Measurements from ENCODE around the gene CCDC78.
"Not testable (repeated sequence)": the region's sequence is repeated elsewhere in the genome, so short reads cannot be mapped to it uniquely, and the experiment has no call there.

The CCDC78 gene

DNA sequence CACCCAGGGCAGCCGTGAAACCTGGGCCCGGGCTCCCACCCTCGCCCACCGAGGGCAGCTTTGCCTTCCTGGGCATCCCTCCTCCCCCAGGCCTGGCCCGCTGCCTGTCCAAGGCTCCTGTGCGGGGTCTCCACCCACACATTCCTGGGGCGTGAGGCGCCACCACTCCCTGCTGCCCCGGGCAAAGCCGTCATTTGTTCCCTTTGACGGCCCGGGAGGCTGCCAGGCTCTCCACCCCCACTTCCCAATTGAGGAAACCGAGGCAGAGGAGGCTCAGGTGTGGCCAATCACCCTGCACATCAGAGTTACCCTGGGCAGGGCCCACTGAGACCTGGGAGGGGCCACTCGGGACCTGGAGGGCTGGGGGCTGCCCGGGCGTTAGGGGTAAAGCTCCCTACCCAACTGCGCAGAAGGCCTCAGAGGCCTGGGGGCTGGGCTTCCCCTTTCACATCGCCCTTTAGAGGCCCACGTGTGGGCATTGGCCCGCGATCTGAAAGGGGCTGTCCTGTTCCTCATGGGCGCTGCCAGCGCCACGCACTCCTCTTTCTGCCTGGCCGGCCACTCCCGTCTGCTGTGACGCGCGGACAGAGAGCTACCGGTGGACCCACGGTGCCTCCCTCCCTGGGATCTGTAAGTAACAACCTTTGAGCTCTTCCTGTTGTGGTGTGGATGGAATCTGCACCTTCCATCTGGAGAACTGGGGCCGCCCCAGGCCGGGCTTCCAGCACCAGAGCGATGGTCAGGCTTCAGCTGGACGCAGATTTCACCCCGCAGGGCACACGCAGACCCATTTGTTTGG lies 34.5 kb upstream of the CCDC78 start, which contains the start of gene MSLN:
Gene MSLN, plus strand, starts transcription at position 190 of the 799 bp plus-strand sequence. CDS start 1,947 bp downstream, outside the sequence.
- DNase-seq = no peak

DNA sequence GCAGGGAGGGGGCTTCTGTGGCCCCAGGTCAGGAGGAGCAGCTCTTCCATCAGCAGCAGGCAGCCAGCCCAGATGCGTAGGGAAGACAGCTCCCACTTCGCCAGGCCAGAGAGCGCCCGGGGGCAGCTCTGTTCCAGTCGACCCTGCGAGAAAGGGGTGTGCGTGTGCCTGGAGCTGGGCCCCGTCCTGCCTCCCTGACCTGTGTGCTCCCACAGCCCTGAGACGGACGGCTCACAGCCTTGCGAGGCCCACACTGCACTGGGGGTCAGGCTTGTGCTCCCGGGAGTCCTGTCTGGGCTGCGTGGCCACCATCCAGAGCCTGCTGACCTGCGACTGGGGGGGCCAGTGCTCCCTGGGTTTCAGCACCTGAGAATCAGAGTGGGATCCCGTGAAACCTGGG lies 33.8 kb upstream of the CCDC78 start:
- no peak for DNase-seq

DNA sequence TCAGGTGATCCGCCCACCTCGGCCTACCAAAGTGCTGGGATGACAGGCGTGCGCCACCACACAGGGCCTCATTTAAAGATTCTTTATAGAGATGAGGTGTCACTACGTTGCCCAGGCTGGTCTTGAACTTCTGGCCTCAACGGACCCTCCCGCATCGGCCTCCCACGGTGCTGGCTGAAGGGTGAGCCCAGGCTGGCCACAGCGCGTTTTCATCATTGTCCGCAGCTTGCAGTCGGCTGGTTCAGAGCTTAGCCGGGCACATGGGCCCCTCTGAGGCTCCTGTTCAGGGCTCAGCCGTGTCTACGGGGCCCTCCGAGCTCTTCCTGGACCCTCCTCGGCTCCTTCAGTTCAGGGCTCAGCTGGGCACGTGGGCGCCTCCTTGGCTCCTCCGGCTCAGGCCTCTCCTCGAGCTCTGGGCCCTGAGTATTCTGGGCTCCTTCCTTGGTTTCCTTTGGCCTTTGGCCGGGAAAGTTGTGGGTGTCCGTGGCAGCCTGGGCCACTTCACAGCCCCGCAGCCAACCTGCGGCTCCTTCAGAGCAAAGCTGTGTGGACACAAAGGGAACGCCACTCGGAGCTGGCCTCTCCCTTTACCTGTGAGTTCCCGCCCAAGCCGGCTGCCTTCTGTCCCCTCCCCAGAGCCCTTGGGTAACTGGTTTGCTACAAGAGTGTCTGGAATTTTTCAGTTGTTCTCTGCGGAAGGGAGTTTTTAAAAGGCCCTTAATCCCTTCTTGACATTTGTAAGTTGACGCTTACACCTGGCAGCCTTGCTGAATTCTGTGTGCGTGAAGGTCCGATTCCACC lies 33.1 kb upstream of the CCDC78 start:
- no peak for DNase-seq

DNA sequence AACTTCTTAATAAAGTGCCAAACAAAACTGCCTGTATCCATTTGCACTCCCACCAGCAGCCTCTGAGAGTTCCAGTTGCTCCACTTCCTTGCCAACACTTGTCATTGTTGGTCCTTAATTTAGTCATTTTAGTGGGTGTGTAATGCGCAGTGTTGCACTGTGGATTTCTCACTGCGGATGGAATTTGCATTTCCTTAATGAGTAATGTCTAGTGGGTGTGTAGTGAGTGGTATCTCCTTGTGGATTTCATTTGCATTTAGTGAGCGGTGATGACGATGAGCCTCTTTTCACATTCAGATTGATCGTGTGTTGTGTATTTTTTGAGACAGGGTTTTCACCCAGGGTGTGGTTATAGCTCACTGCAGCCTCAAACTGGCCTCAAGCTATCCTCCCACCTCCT lies 30.2 kb upstream of the CCDC78 start:
- no peak for DNase-seq

DNA sequence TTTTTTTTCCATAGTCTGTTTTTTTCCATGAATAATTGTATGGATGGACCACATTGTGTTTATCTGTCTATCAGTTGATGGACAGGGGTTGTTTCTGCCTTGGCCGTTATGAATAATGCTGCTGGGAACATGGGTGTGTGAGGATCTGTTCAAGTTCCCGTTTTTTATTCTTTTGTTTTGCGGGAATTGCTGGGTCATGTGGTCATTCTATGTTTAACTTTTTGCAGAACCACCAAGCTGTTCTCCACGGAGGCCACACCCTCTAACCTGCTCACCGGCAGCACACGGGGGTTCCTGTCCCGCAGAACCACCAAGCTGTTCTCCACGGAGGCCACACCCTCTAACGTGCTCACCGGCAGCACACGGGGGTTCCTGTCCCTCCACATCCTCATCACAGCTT lies 28.4 kb upstream of the CCDC78 start:
- DNase-seq = no peak

DNA sequence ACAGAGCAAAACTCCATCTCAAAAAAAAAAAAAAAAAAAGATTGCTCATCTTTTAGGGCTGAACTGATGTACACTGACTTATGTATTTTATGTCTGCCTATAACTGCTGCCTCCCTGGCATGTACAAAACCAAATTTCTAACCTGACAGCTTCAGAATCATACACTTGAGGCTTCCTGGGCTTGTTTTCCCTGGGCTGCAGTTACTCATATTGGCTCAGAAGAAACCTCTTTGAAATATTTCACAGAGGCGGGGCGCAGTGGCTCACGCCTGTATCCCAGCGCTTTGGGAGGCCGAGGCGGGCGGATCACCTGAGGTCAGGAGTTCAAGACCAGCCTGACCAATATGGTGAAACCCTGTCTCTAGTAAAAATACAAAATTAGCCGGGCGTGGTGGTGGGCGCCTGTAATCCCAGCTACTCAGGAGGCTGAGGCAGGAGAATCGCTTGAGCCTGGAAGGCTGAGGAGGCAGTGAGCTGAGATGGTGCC lies 27.9 kb upstream of the CCDC78 start:
- not testable (repeated sequence) for DNase-seq

DNA sequence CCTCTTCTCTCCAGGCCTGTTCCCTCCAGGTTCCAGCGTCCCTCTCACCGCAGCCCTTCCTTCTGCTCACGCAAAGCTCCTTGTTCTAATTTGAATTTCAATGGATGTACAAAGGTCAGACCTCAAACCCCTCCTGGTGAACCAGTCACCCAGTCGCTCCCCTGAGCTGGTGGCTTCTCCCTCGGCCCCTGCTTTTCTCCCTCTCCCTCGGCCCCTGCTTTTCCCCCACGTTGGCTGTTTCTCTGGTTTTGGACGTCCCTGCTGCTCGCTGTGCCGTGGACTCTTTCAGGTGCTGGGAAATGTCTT lies 25.7 kb upstream of the CCDC78 start:
- peak in 1 of 2 experiments; percentile 45 for DNase-seq

DNA sequence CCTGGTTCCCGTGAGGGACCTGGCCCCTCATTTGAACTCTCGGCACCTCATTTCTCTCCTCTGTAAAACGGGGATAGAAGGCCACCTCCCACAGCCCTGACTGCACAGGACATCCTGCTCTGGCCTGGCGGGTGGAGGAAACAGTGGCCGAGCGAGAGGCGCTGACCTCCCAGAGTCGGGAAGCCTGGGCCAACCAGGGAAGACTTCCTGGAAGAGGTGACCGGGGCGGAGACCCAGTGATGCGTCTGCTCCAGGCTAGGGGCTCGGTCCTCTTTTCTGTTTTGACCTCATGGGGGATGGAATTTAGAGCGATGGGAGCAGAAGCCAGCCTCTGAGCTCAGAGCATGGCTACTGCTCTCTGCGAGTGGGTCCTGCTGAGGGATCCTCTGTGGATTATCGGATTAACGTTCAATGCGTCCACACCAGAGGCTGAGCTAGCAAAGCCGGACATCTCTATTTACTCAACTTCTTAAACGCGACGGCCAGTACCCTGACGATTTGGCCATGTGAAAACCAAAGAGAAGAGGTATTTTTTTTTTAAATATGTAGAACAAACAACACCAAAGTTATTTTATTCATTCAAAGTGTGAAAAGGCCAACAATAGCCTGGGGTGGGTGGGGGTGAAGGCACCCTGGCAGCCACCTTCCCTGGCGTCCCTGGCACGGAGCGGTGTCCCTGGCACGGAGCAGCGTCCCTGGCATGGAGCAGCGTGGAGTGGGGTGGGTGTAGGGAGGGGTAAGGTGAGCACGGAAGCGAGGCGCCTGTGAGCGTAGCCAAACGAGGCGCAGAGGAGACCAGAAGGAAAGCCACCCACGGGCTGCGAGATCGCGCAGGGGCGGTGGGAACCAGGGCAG lies 25.1 kb upstream of the CCDC78 start:
- DNase-seq = no peak

DNA sequence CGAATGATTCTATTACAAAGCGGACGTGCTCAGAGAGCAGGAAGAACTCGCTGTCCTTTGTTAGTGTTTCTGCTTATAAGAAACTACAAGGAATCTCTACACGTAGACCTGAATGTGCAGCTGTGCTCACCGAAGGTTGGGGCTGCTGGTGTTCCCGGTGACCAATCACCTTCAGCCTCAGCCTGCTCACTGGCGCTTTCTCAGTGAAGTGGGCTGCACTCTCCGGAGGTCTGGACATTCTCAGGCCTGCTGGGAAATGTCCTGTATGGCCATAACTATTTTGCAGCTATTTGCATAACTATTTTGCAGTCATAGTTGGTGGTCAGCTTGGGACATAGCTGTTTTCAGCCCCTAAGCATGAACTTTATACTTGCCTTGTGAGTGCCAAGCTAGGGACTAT lies 24.2 kb upstream of the CCDC78 start:
- no peak for DNase-seq

DNA sequence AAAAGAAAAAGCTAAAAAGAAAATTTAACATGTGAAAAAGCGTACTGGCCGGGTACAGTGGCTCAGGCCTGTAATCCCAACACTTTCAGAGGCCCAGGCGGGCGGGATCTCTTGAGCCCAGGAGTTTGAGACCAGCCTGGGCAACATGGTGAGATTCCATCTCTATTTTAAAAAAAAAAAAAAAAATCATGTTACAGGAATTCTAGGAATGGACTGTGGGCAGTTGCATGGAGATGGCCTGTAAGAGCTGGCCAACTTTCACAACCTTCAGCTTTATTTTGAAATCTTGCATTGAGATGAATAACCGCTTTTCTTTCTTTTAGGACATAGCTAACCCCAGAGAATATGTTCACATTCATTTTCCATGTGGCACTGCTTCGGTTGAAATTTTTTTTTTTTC lies 22.8 kb upstream of the CCDC78 start:
- no peak for DNase-seq

DNA sequence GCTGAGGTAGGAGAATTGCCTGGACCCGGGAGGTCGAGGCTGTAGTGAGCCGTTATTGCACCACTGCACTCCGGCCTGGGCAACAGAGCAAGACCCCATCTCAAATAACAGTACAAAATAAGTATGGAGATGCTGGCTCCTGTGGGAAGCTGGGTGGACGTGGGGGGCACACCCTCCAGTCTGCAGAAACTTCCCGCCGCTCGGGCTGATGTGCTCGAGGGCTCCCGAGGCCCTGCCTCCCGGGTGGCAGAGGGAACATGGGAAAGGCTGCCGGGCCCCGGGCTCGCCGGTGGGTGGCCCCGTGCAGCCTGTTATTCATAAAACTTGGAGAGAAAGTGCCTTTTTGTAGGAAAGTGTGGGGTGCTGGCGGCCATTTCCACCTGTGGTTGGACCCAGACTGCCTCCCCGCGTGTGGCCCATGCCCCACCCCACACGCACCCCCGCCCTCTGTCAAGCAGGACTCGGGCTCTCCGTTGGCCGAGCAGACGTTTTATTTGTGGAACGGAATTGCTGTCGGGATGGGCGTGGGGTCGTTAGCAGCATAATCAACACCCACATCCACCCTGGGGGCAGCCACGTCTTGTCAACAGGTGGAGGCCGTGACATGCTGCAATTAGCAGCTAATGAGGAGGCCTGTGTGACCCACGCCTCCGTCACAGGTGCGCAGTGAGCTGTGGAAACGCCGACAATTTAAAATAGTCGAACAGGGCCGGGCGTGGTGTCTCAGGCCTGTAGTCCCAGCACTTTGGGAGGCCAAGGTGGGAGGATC lies 21.9 kb upstream of the CCDC78 start:
- DNase-seq = no peak

DNA sequence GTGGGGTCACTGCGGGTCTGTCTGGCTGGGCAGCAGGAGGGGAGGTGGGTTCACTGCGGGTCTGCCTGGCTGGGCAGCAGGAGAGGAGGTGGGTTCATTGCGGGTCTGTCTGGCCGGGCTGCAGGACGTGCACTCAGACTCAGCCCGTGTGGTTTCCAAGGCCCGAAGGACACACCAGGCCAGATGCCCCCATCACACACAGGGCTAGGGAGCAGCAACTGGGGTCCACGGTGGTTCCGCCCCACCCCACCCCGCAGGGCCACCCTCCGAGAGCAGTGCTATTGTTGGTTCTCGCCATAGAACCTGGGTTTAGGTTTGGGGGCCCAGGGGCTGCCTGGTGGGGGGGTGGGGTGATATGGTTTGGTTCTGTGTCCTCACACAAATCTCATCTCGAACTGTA lies 20.4 kb upstream of the CCDC78 start:
- no peak for DNase-seq

DNA sequence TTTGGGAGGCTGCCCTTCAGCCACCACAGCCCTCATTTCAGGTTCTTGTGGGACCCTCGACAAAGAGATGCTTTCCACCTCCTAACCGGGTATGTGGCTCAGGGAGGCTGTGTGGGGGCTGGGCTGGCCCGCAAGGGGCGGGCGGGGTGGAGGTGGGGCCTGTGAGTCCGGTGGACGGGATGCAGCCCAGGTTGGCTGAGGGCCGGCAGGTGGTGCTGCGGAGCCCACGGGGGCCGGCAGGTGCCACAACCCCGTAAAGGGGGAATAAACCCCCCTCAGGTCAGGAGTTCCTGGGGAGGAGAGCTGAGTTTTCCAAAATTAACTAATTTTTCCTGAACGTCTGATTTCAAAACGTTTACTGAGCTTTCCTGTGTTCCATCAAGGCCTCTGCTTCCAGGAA lies 19.5 kb upstream of the CCDC78 start:
- peak in 1 of 2 experiments; percentile 63 for DNase-seq

DNA sequence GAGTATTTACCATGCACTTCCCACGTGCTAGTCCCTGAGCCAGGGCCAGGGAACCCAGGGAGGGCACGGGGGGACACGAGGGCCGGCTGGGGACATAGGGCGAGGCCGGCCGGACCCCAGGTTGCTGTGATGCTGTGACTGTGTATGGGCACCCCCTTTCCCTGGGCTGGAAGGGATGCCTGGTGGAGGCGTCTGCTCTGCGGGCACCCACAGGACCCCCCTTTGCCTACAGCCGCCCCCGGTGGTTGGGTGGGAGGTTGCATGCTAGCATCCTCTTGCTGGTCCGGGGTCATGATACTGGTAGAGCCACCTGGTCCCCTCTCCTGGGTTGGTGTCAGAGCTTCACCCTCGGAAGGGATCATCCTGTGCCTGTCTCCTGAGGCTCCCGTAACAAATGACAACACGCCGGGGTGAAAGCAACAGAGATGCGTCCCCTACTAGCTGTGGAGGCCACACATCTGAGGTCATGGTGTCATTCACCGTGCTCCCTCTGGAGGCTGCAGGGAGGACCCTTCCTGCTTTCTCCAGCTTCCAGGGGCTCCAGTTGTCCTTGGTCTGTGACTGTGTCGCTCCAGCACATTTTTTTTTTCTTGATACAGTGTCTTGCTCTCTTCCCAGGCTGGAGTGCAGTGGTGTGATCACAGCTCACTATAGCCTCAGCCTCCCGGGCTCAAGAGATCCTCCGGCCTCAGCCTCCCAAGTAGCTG lies 17.7 kb upstream of the CCDC78 start:
- DNase-seq = no peak

DNA sequence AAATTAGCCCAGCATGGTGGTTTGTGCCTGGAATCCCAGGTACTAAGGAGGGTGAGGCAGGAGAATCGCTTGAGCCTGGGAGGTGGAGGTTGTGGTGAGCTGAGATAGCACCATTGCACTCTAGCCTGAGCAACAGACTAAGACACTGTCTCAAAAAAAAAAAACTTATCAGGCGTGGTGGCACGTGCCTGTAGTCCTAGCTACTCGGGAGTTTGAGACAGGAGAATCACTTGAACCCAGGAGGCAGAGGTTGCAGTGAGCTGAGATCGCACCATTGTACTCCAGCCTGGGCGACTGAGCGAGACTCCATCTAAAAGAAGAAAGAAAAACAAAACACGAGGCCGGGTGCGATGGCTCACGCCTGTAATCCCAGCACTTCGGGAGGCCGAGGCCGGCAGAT lies 16.7 kb upstream of the CCDC78 start:
- not testable (repeated sequence) for DNase-seq

DNA sequence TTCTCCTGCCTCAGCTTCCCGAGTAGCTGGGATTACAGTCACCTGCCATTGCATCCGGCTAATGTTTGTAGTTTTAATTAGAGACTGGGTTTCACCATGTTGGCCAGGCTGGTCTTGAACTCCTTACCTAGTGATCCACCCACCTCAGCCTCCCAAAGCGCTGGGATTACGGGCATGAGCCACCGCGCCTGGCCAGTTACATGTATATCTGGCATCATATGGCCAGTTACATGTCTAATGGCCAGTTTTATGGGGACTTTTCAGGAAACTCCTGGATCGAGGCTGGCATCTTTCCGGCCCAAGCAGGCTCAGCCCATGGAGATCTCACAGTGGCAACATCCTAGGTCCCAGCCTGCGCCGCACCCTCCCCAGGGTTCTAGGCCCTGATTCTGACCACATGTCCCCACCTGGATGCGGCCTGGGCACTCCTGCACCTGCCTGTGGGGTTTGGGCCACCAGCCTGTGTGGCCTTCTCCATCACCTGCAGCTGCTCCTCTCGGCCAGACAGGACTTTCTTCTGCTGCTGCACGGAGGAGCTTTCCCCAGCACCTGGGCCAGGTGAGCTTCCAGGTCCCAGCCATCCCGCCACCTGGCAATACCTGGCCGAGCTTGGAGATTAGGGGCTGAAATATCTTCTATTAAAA lies 15.9 kb upstream of the CCDC78 start:
- no peak for DNase-seq

DNA sequence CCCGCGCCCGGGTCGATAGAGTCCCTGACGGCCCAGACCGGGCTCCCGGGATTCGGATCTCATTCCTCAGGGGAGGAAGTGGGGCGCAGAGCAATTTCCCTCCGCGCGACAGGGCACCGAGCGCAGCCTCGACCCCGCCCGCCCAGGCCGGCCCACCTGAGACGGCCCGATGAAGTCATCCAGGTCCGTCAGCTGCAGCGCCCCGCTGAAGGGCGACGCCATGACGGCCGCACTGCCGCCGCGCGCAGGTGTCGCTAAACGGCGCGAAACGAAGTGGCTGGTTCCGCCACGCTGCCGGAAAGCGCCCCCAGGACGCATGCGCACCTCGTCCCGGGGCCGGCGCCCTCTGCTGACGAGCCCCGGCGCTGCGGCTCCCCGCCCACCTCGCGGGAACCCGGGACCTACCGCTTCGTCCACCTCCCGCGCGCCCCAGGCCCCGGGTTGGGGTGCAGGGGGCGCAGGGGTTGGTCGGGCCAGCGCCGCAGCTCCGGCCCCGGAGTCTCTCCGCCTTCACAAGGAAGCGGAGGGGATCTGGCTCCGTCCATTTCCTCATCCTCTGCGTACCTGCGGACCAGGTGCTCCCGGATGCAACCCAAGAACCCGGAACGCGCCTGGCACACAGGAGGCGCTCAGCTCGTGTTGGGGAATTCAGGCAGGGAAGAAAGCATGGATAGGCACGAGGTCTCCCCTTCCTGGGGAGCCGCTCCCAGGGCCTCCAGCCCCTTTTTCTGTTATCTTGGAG lies 14.7 kb upstream of the CCDC78 start, which contains the start of gene CIAO3:
Gene CIAO3, minus strand, starts transcription at position 234 of the 742 bp plus-strand sequence. Its CDS starts 12 bp downstream, at position 222.
- peak; percentile 45 to 87 for DNase-seq

DNA sequence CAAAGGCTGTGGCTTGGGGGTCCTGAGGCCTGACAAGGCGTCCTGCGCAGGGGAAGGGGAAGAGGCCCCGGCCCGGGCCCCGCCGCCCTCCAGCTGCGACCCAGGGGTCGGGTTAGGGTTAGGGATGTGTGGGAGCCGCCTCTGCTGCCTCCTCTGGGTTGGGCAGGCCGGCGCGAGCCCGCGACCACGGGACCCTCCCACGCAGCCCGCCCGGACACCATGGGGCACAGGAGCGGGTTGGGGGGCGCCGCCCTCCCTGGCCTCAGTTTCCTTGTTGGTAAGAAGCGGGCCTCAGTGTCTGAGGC lies 14.2 kb upstream of the CCDC78 start:
- no peak for DNase-seq

DNA sequence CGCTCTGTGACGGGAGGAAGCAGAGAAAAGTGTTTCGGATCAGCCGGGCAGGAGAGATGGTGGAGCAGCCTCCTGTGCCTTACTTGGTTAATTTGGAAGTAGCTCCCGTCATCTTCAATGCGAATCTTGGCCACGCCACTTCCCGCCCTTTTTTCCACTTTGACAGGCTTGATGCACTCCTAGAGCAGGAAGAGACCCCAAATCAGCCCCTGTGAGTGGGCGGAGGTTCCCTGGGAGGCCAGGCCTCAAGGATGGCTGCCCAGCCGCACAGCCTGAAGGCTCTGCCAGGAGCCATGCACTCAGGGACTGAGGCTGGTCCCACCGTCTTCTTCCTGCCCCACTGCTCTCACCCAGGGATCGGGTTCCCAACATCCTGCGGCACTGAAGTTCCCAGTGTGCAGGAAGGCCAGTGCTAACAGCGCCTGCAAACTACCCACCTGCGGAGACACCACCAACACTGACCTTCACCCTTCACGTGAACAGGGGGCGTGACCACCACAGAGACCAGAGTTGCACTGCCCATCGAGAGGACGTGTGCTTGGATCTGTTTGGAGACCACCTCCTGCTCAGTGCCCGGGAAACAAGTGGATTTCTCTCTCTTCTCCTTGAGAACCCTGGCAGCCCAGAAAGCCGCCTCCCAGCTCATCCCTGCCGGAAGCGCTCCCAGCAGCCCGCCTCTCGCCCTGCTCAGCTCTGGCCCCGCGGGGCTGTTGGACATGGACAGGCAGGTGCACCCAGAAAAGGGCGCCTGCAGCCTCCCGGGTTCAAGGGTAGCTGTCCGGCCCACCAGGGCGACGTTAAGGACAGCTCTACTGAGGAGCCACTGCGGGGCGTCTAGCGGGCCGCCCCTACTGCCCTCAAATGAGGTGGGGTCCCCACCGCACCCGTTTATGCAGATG lies 13.6 kb upstream of the CCDC78 start:
- DNase-seq = no peak
